Measurements from ENCODE around the gene ADORA2B.

ADORA2B gene

GRCh38 chr17:15970500-15970899, 25.6 kb downstream of the ADORA2B start:
- no peak for DNase-seq (ENCODE audit: low spot score)
- TF ChIP-seq, protein P1, sequence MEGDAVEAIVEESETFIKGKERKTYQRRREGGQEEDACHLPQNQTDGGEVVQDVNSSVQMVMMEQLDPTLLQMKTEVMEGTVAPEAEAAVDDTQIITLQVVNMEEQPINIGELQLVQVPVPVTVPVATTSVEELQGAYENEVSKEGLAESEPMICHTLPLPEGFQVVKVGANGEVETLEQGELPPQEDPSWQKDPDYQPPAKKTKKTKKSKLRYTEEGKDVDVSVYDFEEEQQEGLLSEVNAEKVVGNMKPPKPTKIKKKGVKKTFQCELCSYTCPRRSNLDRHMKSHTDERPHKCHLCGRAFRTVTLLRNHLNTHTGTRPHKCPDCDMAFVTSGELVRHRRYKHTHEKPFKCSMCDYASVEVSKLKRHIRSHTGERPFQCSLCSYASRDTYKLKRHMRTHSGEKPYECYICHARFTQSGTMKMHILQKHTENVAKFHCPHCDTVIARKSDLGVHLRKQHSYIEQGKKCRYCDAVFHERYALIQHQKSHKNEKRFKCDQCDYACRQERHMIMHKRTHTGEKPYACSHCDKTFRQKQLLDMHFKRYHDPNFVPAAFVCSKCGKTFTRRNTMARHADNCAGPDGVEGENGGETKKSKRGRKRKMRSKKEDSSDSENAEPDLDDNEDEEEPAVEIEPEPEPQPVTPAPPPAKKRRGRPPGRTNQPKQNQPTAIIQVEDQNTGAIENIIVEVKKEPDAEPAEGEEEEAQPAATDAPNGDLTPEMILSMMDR (IDR thresholded peaks at IDR 0.05; ENCODE audit: extremely low read depth, insufficient read depth, missing control alignments), result no peak
- in situ Hi-C loops (cut with MboI; ENCODE audit: low pct_unique_long_range_greater_than_20kb, low sequenced_read_pairs, unreplicated experiment), result no loop called here

DNA sequence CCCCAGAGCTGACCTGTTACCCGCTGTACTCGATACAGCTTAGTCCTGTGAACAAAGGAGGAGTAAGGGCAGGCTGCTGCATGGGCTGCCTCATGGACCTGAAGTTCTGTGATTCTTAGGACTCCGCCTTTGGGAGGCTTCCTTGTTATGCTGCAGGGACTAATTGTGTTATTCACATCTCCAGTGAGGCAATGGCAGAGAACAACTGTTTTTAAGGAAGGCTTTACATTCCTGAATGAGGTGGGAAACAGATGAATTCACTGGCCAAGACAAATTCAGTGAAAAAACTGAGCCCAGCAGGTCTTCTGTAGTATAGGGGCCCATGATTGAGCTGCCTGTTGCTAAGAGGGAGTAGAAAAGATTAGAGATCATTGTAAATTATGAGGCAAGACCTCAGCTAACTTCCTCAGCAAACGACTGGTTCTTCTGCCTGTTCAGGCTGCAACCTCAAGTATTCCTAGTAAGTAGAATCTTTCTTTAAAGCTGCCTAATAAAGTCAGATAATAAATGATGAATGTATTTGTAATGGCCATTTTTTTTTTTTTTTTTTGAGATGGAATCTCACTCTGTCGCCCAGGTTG, 26.3 kb downstream of the ADORA2B start:
- in situ Hi-C loops (cut with MboI; ENCODE audit: low pct_unique_long_range_greater_than_20kb, low sequenced_read_pairs, unreplicated experiment), result no loop called here
- no peak for DNase-seq (ENCODE audit: low spot score)
- TF ChIP-seq, protein P1 (IDR thresholded peaks at IDR 0.05; ENCODE audit: extremely low read depth, insufficient read depth, missing control alignments), result no peak

DNA sequence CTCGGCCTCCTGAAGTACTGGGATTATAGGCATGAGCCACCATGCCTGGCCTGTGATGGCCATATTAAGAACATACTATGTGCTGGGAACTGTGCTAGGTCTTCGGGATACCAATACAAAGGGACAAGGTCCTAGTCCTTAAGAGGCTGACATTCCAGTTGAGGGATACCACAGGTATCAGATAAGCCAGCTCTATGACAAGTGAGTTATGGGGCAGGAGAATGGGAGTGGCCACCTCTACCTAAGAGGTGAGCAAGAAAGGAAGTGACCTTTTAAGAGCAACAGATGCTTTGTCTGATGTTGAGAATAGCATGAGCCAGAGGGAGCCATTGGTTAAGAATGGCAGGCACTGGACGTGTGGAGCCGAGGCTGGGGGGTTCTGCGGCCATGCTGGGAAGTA, 27.0 kb downstream of the ADORA2B start:
- TF ChIP-seq, protein P1 (IDR thresholded peaks at IDR 0.05; ENCODE audit: extremely low read depth, insufficient read depth, missing control alignments), result no peak
- in situ Hi-C loops (cut with MboI; ENCODE audit: low pct_unique_long_range_greater_than_20kb, low sequenced_read_pairs, unreplicated experiment), result no loop called here
- DNase-seq (ENCODE audit: low spot score), result no peak

- no peak for DNase-seq (ENCODE audit: low spot score)
- TF ChIP-seq, protein P1 (IDR thresholded peaks at IDR 0.05; ENCODE audit: extremely low read depth, insufficient read depth, missing control alignments), result no peak
- in situ Hi-C loops (cut with MboI; ENCODE audit: low pct_unique_long_range_greater_than_20kb, low sequenced_read_pairs, unreplicated experiment), result no loop called here
These were observed 27.6 kb downstream of the ADORA2B start for GRCh38 chr17:15972497-15972951.

DNA sequence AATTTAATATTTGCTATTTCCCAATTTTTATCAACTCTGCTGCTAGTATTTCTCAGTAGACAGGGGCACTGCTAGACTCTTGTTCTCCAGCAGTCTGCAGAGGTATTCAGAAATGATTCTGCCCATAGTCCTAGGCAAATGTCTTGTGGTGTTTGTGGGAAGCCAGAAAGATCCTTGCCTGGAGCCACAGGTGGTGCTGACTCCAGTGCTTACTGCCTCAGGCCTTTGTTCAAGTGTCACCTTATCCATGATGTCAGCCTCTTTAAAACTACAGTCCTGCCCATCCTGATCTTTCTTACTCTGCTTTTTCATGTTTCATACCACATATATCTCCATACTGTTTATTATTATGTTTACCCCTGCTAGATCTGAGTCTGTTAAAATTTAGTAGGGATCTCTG, 28.1 kb downstream of the ADORA2B start:
- TF ChIP-seq, protein P1 (IDR thresholded peaks at IDR 0.05; ENCODE audit: extremely low read depth, insufficient read depth, missing control alignments), result no peak
- DNase-seq (ENCODE audit: low spot score), result no peak
- in situ Hi-C loops (cut with MboI; ENCODE audit: low pct_unique_long_range_greater_than_20kb, low sequenced_read_pairs, unreplicated experiment), result no loop called here

DNA sequence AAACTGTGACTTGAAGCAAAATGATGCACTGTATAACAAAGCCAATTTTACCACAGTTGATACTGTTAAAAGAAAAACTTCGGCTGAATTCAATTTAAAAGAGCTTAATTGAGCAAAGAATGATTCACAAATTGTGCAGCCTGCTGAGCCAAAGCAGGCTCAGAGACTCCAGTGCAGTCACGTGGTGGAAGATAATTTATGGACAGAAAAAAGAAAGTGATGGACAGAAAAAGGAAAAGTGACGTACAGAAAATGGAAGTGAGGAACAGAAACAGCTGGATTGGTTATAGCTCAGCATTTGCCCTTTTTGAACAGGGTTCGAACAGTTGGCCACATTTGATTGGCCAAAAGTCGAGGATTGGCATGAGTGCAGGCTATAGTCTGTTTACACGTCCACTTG, 28.9 kb downstream of the ADORA2B start:
- in situ Hi-C loops (cut with MboI; ENCODE audit: low pct_unique_long_range_greater_than_20kb, low sequenced_read_pairs, unreplicated experiment), result no loop called here
- TF ChIP-seq, protein P1 (IDR thresholded peaks at IDR 0.05; ENCODE audit: extremely low read depth, insufficient read depth, missing control alignments), result no peak
- DNase-seq (ENCODE audit: low spot score), result no peak
